ENCODE measurements around the gene FRAS1. TPM values are rescaled to one million over a fixed set of nuclear protein-coding genes. Genes with fewer than 3 reads are reported as not detected.

FRAS1 gene
- total and polyA plus RNA-seq, 2 donors (not counting 1 experiment from before 2014, with no cell fraction given), result 0.03 to 0.12 TPM

DNA sequence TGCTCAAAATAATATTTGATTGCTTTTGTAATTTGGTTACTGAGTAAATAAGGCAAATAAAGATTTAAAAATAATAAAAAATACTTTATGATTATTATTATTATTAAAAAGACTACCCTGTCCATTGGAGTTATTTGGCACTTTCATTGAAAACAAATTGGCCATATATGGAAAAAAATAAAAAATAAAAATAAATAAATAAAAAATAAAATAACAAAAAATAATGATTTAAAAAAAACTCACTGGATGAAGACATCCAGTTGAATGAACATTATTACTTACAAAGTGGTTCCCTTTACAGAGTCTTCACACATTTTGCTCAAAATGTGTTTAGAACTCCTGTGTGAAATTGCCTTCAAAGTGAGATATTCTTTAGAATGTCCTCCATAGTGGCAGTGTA lies 353.1 kb downstream of the FRAS1 start:
- Histone ChIP-seq H3K9me3 (ENCODE audit: control extremely low read depth in 1 of 3, control insufficient read depth in 2 of 3, insufficient read depth in 1 of 3, low read length in 2 of 3) (no peaks in the 10 kb centered on the region), H3K4me3 (ENCODE audit: control extremely low read depth in 1 of 5, extremely low read depth in 1 of 5, insufficient read depth in 1 of 5, low read depth in 2 of 5, low read length in 4 of 5) (no peak overlapping the region), H3K9ac (ENCODE audit: low read length) (no peak overlapping the region), H4K20me1 (ENCODE audit: control insufficient read depth, insufficient read depth, low read length, poor library complexity, severe bottlenecking) (no peaks in the 10 kb centered on the region), H3K79me2 (ENCODE audit: control insufficient read depth, insufficient read depth, low read length) (no peaks in the 10 kb centered on the region), H2AFZ (ENCODE audit: insufficient read depth, low read depth, low read length, poor library complexity, severe bottlenecking) (no peak overlapping the region), H3K4me2 (replicated peaks; ENCODE audit: low read depth, low read length, poor library complexity, severe bottlenecking) (no peak overlapping the region), H3K4me1 (ENCODE audit: control insufficient read depth in 2 of 2, insufficient read depth in 2 of 2, low read length in 2 of 2) (no peaks in the 10 kb centered on the region), H3K27ac (ENCODE audit: low read length in 2 of 2) (no peak overlapping the region), H3K36me3 (replicated peaks in 1 of 2; ENCODE audit: control extremely low read depth in 1 of 2, control insufficient read depth in 1 of 2, extremely low read depth in 1 of 2, insufficient read depth in 2 of 2, low read length in 1 of 2) (no peaks in the 10 kb centered on the region), H3K27me3 (replicated peaks in 1 of 4; ENCODE audit: control extremely low read depth in 1 of 4, control insufficient read depth in 3 of 4, insufficient read depth in 4 of 4, low read length in 3 of 4) (peaks cover 0 to 3% (median 0%) of the 10 kb centered on the region in 4 experiments)
- ChIA-PET CTCF (no interaction called here), POLR2A (no interaction called here)
- H3K9me3 Mint-ChIP-seq (ENCODE audit: insufficient read depth), result no peaks in the 10 kb centered on the region
- H3K4me1 Mint-ChIP-seq, result no peaks in the 10 kb centered on the region
- TF ChIP-seq, protein P1, sequence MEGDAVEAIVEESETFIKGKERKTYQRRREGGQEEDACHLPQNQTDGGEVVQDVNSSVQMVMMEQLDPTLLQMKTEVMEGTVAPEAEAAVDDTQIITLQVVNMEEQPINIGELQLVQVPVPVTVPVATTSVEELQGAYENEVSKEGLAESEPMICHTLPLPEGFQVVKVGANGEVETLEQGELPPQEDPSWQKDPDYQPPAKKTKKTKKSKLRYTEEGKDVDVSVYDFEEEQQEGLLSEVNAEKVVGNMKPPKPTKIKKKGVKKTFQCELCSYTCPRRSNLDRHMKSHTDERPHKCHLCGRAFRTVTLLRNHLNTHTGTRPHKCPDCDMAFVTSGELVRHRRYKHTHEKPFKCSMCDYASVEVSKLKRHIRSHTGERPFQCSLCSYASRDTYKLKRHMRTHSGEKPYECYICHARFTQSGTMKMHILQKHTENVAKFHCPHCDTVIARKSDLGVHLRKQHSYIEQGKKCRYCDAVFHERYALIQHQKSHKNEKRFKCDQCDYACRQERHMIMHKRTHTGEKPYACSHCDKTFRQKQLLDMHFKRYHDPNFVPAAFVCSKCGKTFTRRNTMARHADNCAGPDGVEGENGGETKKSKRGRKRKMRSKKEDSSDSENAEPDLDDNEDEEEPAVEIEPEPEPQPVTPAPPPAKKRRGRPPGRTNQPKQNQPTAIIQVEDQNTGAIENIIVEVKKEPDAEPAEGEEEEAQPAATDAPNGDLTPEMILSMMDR (IDR thresholded peaks at IDR 0.05), result no peak
- no peak for TF ChIP-seq EZH2 (IDR thresholded peaks at IDR 0.05; ENCODE audit: borderline replicate concordance, insufficient read depth, low read depth, low read length, poor library complexity, severe bottlenecking)
- ATAC-seq (ENCODE audit: low read depth) (no peak), DNase-seq (no peak)
- H3K27me3 Mint-ChIP-seq, result peaks cover 9% of the 10 kb centered on the region
- H3K4me3 Mint-ChIP-seq, result no peak overlapping the region
- no peak overlapping the region for H3K27ac Mint-ChIP-seq
- intact Hi-C loops (cut with micrococcal nuclease), result no loop called here

DNA sequence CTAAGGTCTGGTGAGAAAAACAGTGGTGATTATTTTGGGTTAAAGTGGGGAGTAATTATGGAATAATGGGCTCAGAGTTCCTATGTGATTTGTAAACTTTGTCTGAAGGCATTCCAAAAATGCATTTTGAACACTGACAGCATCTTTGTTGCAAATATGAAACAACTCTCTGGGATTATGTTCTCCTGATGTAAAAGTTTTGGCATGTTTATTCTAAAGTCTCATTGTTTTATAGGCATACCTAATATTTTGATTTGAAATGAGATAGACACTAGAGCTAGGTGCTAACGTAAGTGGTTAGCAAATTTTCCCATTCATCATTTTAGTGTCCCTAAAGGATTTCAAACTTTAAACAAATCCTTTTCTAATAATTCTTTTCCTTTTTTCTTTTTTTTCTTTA lies 353.6 kb downstream of the FRAS1 start:
- no peaks in the 10 kb centered on the region for H3K4me1 ChIP-seq (ENCODE audit: control insufficient read depth in 2 of 2, insufficient read depth in 2 of 2, low read length in 2 of 2)
- no peaks in the 10 kb centered on the region for H3K4me1 Mint-ChIP-seq
- no peak overlapping the region for H3K9ac ChIP-seq (ENCODE audit: low read length)
- no peak overlapping the region for H2AFZ ChIP-seq (ENCODE audit: insufficient read depth, low read depth, low read length, poor library complexity, severe bottlenecking)
- H3K36me3 ChIP-seq (replicated peaks in 1 of 2; ENCODE audit: control extremely low read depth in 1 of 2, control insufficient read depth in 1 of 2, extremely low read depth in 1 of 2, insufficient read depth in 2 of 2, low read length in 1 of 2), result no peaks in the 10 kb centered on the region
- peaks cover 0 to 3% (median 0%) of the 10 kb centered on the region in 4 experiments for H3K27me3 ChIP-seq (replicated peaks in 1 of 4; ENCODE audit: control extremely low read depth in 1 of 4, control insufficient read depth in 3 of 4, insufficient read depth in 4 of 4, low read length in 3 of 4)
- no peaks in the 10 kb centered on the region for H3K9me3 Mint-ChIP-seq (ENCODE audit: insufficient read depth)
- peaks cover 9% of the 10 kb centered on the region for H3K27me3 Mint-ChIP-seq
- H4K20me1 ChIP-seq (ENCODE audit: control insufficient read depth, insufficient read depth, low read length, poor library complexity, severe bottlenecking), result no peaks in the 10 kb centered on the region
- ATAC-seq (ENCODE audit: low read depth) (no peak), DNase-seq (no peak)
- H3K27ac Mint-ChIP-seq, result no peak overlapping the region
- H3K79me2 ChIP-seq (ENCODE audit: control insufficient read depth, insufficient read depth, low read length), result no peaks in the 10 kb centered on the region
- no peak overlapping the region for H3K4me2 ChIP-seq (replicated peaks; ENCODE audit: low read depth, low read length, poor library complexity, severe bottlenecking)
- CTCF ChIA-PET, result no interaction called here
- no peaks in the 10 kb centered on the region for H3K9me3 ChIP-seq (ENCODE audit: control extremely low read depth in 1 of 3, control insufficient read depth in 2 of 3, insufficient read depth in 1 of 3, low read length in 2 of 3)
- POLR2A ChIA-PET, result no interaction called here
- WGBS (ENCODE audit: insufficient coverage), result no CpG with 5 or more reads among the region's 1 CpG
- TF ChIP-seq, protein P1 (IDR thresholded peaks at IDR 0.05), result no peak
- TF ChIP-seq EZH2 (IDR thresholded peaks at IDR 0.05; ENCODE audit: borderline replicate concordance, insufficient read depth, low read depth, low read length, poor library complexity, severe bottlenecking), result no peak
- no peak overlapping the region for H3K27ac ChIP-seq (ENCODE audit: low read length in 2 of 2)
- no peak overlapping the region for H3K4me3 ChIP-seq (ENCODE audit: control extremely low read depth in 1 of 5, extremely low read depth in 1 of 5, insufficient read depth in 1 of 5, low read depth in 2 of 5, low read length in 4 of 5)
- H3K4me3 Mint-ChIP-seq, result no peak overlapping the region
- intact Hi-C loops (cut with micrococcal nuclease), result no loop called here
